Omental fat pad (tissue), 4 donors: ENCODE measurements around the gene BLOC1S6. TPM values are rescaled to one million over a fixed set of nuclear protein-coding genes. Genes with fewer than 3 reads are reported as not detected.

Source experiments
- ATAC-seq: fragments of 150-250 bp; one replicate; pipeline ENCODE4 v1.9.1; 2016; ENCODE audit warnings: mild to moderate bottlenecking, moderate library complexity; ENCODE audit not compliant: low FRiP score
- DNase-seq: peaks from one replicate; pipeline ENCODE4 v3.0.0-alpha.2; 2019; ENCODE audit warnings: low spot score
- total RNA-seq, 4 donors: library from RNA; depleted of rRNA; stranded (reverse); fragments of >200 nt; gene quantifications; one replicate each; pipeline ENCODE4 v1.1.0, GENCODE V29; 2016
- TF ChIP-seq, protein P1 (sequence below), 3 donors: fragments of 450-650 bp; IDR thresholded peaks; one replicate each; pipeline ENCODE4 v1.5.1; 2016 to 2017; ENCODE audit warnings: antibody characterized with exemption in 3 of 3, mild to moderate bottlenecking in 3 of 3, moderate library complexity in 2 of 3

The BLOC1S6 gene
- total RNA-seq, 4 donors from 2014 or later = 68.1 to 95.9 (median 82.5) TPM

DNA sequence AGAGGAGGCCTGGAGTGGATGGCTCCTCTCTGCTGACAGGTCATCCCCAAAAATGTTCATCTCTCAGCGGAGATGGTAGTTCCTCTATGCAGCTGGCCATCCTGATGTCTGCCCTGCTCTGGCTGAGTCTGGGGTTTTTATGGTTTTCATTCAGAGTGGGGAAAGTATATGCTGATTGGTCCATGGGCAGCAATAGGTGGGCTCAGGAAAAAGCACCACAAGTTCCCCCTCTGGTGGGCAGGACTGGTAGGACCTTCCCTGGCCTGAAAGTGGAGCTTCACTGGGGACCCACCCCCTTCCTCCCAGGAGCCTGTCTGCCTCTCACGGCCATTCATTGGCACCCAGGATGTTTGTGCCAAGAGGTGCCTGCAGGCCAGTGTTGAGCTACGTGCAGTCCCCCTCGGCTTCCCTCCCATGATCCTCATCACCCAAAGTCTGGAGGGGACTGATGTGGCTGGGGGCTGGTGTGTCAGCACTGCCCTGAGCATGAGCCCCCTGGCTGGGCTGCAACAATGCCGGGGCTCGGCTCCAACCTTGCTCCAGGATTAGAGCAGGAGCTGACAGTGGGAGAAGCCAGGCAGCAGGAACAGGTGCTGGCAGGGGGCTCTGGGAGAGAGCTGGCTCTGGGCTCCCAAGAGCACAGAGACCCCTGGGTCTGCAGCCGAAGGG lies 13.1 kb upstream of the BLOC1S6 start:
- no peak for ATAC-seq
- TF ChIP-seq, protein P1, sequence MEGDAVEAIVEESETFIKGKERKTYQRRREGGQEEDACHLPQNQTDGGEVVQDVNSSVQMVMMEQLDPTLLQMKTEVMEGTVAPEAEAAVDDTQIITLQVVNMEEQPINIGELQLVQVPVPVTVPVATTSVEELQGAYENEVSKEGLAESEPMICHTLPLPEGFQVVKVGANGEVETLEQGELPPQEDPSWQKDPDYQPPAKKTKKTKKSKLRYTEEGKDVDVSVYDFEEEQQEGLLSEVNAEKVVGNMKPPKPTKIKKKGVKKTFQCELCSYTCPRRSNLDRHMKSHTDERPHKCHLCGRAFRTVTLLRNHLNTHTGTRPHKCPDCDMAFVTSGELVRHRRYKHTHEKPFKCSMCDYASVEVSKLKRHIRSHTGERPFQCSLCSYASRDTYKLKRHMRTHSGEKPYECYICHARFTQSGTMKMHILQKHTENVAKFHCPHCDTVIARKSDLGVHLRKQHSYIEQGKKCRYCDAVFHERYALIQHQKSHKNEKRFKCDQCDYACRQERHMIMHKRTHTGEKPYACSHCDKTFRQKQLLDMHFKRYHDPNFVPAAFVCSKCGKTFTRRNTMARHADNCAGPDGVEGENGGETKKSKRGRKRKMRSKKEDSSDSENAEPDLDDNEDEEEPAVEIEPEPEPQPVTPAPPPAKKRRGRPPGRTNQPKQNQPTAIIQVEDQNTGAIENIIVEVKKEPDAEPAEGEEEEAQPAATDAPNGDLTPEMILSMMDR (IDR thresholded peaks at IDR 0.05) = no peak
- DNase-seq = no peak

DNA sequence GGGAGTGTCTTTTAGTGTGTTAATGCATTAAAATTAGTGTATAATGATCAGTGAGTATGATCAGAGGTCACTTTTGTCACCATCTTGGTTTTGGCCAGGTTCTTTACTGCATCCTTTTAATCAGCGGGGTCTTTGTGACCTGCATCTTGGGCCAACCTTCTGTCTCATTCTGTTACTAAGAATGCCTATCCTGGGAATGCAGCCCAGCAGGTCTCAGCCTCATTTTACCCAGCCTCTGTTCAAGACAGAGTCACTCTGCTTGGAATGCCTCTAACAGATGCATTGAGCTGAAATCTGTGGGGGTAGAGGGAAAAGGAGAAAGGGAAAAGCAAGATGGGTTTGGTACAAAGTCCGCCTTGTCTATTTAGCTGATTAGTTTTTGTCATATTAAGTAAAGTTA lies 5.3 kb upstream of the BLOC1S6 start:
- ATAC-seq (no peak), DNase-seq (no peak)
- TF ChIP-seq, protein P1 (IDR thresholded peaks at IDR 0.05) = no peak

DNA sequence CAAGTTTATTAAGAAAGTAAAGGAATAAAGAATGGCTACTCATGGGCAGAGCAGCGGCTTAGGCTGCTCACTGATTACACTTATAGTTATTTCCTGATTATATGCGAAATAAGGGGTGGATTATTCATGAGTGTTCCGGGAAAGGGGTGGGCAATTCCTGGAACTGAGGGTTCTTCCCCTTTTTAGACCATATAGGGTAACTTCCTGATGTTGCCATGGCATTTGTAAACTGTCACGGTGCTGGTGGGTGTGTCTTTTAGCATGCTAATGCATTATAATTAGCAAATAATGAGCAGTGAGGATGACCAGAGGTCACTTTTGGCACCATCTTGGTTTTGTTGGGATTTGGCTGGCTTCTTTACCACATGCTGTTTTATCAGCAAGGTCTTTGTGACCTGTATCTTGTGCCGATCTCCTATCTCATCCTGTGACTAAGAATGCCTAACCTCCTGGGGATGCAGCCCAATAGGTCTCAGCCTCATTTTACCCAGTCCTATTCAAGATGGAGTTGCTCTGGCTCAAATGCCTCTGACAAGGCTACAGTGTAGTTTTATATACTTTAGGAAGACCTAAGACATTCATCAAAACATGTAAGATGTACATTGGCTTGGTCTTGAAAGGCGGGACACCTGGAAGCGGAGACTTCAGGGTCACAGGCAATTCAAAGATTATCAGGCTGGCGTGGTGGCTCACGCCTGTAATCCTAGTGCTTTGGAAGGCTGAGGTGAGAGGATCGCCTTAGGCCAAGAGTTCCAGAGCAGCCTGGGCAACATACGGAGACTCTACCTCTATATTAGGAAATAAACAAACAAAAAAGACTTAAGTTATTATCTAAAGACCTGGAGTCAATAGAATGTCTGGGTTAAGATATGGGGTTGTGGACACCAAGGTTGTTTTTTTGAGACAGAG lies 3.2 kb upstream of the BLOC1S6 start:
- ATAC-seq (no peak), DNase-seq (no peak)
- TF ChIP-seq, protein P1 (IDR thresholded peaks at IDR 0.05) = no peak

DNA sequence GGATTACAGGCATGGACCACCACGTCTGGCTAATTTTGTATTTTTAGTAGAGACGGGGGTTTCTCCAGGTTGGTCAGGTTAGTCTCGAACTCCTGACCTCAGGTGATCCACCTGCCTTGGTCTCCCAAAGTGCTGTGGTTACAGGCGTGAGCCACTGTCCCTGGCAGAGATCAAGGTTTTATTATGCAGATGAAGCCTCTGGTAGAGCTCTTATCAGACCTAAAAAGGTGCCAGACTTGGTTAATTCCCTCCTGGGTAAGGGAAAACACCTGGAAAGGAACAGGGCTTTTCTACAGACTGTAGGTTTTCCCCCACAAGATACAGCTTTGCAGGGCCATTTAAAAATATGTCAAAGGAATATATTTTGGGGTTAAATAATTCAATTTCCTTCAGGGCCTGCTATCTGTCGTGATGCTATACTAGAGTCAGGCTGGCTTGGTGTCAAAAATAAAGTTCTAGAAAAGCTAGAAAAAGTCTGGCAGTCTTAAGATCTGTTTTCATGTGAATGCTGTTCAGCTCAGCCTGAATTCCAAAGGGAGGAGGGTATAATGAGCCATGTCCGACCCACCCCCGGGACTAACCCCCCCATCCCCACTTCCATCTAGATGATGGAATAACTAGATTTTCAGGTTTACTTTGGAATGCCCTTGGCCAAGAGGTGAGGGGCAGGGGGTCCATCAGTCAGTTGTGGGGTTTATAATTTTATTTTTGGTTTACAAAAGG lies 1.9 kb upstream of the BLOC1S6 start:
- ATAC-seq = no peak
- DNase-seq = no peak
- TF ChIP-seq, protein P1 (IDR thresholded peaks at IDR 0.05) = no peak

DNA sequence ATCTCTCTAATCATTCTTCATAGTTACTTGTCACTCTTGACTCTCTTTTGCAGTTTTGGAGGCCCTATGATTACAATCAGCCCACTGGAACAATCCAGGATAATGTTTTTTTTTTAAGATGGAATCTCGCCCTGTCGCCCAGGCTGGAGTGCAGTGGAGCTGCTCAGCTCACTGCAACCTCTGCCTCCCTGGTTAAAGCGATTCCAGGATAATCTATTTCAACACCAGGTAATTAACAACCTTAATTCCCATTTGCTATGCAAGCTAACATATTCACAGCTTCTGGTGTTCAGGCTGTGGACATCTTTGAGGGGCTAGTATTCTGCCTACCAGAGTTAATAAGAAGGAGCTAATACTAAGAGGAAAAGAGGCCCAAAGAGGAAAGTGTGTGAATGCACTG lies 1.1 kb upstream of the BLOC1S6 start:
- no peak for DNase-seq
- TF ChIP-seq, protein P1 (IDR thresholded peaks at IDR 0.05) = no peak

DNA sequence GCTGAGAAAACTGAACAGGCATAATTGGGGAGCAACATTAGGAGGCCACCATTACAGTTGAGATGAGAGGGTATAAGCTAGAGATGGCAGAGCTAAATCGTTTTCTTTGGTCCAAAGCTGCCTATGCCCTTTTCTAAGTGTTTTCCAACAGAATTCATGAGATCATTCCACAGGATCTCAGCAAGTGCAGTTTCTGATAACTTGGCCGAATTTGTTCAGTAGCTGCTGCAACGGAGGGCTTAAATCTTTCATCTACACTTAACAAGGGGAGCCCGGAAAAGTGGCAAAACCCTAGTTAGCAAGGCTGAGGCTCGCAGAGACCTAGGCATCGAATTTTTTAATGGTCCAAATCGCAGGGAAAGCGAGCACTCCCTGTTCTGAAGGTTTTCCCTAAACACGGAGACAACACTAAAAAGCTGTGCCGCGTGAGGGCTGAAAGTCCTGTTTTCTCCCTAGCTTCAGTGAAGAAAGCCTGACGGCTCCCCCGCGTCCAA lies 531 bp upstream of the BLOC1S6 start:
- TF ChIP-seq, protein P1 (IDR thresholded peaks at IDR 0.05) = no peak
- ATAC-seq (no peak), DNase-seq (no peak)

More for the DNA sequence above, 1.1 kb upstream of the BLOC1S6 start:
- ATAC-seq = no peak
